Pons (tissue), 1 donor: Measurements from ENCODE around the gene DENND1A.
"Not testable (repeated sequence)": the region's sequence is repeated elsewhere in the genome, so short reads cannot be mapped to it uniquely, and the experiment has no call there.

Source experiments
- DNase-seq: peaks from one replicate; pipeline ENCODE4 v3.0.0-alpha.2; 2016; ENCODE audit warnings: low spot score

The DENND1A gene

DNA sequence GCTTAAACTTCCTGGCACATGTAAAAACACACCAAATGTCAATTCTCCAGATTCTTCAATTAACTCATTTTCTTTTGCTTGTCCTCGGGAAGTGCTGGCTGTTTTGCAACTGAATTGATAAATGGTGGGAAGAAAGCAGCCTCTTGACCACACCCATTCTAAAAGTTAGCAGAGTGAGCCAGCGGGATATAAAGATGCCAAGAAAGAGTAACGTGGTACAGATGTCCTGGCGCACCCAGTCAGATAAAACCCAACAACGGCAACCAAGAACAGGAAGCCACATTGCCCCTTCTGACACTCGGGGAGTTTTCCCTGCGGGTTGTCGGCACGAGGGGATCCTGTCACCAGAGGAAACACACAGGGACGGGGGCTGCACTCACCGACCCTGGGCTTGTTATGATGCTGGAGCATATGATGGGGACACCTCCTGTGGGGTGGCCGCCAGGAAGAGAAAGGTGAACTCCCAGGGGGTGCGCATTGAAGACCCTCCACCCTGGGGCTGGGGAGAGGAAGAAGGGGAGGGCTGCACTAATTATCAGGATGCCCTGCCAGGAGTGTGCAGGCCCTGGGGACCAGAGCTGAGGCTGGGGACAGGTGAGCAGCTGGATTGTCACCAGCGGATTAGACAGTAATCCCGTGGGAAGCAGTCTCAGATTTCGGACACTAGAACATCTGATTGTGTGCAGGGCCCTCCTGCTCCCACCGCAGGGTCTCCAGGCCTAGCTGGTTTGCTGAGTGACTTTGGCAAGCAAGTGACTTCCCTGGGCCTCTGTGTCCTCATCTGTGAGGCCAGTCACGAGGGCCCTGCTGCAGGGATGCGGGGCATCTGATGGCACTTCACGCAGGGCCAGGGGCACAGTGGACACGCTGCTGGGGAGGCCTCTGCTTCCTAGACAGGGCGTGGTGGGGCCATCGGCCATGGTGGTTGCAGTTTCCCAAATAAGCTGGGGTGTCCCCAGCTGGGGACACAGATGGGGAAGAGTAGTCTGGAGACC is 514.7 kb downstream of the DENND1A start:
- no peak for DNase-seq

DNA sequence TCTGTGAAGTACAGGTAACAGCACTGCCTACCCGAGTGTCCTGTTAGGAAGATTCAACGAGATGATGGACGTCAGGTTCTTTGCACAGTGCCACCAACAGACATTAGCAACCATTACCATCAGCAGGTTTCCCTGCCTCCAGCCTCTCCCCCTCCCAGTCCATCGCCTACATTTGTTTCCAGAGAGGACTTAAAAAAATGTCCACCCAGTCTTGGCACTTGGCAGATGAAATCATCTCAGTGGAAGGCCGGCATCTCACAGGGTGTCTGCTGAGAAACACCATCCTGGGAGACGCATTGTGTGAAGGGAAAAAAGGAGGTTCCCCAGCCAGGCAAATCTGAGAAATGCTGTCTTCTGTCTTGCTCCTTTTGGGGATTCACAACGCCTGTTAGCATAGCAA is 515.7 kb downstream of the DENND1A start:
- DNase-seq = no peak

DNA sequence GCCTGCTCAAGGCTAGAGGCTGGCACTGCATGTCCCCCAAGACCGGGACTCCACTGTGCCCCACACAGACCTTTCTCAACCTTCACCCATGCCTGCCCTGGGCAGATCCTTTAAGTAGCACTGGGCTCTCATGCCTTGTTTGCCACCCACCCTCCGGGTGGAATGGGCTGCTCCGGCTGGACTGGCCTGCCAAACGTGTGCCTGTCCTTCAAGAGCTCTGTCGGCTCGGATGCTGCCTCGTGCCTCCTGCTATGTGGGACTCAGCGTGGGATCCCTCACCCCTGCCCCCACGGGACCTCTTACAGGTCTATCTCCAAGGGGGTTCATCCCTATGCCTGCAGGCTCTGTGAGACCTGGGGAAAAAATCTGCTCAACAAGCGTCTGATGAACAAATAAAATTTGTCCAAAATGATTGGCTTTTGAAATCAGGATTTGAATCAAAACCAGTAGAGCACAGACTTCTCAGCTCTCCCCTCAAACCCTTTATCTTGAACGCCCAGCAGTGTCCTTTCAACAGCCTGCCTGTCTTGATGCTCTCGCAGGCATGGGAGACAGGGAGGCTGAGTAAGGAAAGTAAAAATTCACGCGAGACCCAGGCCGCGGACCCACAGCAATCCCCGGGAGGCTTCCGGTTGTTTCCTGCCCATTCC is 517.6 kb downstream of the DENND1A start:
- no peak for DNase-seq

DNA sequence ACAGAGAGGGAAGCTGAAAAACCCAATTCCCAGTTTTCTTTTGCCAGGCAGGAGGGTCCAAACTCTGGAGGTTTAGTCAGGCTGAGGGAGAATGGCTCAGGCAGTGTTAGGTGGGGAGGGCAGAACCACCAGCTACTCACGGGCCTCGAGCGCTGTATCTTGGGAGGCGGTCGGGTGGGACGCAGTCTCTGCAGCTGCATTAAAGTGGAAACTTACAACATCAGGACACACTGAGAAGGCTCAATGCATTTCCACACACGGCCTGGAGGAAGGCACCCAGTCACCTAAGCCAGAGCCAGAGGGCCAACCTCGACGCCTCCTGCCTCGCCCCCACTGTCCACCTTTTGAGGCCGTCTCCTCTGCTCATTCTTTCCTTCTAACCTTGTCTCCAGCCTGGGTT is 518.3 kb downstream of the DENND1A start:
- DNase-seq = no peak

DNA sequence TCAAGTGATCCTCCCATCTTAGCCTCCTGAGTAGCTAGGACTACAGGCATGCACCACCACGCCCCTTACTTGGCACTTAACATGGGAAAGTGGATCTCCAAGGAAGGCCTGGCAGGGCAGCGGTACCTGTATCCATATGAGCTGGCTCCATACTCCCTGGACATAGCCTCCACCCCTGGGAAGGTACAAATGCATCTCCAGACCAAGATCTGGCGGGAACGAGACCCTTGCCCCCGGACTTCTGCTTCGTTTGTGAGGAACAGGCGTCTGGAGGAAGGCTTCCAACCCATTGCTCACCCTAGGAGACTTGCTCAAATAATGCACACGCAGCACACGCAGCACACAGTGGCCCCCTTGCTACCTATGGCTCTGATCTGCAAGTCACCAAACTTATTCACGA is 518.7 kb downstream of the DENND1A start:
- no peak for DNase-seq

DNA sequence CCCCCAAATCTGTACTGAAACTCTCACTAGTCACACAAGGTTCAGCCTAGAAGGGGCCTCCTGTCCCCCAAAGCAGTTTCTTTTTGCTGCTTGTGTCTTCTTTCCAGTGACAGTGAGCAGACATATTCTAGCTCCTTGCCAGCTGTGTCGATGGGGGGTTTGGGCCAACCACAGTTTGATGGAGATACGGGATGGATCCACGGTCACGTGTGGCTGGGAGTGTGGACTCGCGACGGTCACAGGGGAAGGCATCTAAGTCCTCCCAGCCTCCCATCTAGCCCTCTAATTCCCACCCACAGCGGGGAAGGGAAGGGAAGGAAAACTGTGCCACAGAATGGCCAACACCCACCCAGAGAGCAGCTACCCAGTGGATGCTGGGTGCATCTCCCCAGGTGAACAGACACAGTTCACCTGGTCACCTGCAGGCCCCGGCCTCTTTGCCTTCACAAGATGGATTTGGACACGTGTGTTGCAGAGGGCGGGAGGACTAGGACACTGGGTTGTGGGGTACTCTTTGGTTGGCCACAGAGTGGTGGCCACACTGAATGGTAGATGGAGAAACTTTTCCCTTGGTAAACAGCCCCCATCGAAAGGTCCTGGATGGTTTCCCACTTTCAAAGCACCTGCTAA is 519.5 kb downstream of the DENND1A start:
- no peak for DNase-seq

DNA sequence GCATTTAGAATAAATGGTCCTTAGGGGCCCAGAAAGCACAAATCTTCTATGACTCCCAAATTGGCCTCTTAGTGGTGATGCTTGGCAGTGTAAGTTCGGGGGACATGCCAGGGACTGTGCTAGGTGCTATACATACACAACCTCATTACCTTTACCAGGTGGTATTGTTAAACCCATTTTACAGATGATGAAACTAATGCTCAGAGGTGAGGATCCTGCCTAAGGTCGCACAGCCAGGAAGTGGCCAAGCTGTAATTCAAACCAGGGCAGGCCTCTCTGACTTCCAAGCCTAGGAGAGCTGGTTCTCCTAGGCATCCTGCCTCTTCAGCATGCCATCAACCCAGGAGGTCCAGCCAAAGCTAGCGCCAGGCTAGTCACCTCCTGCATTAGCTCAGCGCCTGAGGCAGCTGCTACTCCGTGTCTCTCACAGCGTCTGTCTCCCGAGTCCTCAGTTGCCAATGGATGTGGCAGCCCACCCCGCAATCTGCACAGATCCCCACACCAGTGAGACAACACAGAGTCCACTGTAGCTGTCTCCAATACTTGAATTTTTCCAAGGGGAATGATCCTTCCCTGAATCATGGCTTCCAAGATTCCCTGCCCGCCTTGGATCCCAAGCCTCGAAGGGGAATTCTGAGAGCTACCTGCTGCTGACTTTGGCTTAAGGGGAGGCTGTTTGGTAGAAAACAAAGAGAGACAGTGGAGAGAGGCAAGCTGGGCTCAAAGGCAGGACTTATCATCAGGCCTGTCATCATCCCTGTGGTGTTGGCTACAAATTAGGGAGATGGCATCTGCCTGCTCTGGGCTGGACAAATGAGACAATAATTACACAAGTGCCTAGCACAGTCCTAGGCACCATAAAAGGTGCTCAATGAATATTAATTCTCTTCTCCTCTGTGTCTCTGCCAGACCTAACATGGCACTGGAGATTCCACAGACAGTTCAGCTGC is 521.3 kb downstream of the DENND1A start:
- DNase-seq = no peak

DNA sequence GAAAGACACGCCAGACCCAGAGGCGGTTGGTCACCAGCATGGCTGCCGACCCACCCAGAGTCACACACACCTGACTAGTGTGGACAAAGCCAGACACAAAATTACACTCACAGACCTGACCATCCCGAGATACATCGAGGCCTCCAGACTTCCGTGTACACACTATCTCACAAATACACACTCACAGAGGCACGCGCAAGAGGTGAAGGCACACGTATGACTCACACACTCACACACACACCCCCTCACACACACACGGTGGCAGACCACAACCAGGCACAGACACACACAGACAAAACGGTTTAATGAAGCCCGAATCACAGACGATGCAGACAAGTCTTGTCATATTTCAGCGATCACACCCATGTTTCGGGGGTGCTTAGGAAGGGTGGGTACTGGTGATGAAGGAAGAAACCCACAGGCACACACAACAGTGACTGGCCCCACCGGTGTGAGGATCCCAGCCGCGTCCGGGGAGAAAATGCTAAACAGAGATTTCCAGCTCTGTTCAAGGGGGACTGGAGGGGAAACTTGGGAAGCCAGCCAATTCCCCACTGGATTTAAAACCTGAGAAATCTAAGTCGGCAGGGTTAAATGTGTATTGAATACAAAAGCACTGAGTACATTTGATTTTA is 522.6 kb downstream of the DENND1A start:
- no peak for DNase-seq

DNA sequence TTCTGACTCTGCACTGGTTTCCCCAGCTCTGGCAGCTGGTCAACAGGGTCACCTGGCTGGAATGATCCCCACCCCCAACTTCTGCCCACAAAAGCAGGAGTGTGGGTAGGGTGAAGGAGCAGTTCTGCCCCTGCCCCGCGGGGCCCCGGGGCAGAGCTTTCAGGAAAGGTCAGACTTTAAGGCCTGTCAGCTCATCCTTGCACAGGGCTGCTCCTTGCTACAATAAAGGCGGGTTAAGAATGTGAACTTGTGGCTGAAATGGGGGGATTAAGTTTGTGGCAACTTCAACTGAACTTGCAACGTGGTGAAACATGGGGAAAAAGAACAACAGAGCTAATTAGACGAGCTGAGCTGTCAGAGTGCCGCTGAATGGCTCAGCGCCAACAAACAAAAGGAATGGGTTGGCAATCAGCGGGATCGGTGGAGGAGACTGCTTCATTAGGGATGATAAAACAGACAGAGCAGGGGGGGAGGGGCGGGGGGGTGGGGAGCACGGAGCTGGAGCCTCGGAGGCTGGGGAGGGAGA is 523.2 kb downstream of the DENND1A start:
- DNase-seq = no peak

DNA sequence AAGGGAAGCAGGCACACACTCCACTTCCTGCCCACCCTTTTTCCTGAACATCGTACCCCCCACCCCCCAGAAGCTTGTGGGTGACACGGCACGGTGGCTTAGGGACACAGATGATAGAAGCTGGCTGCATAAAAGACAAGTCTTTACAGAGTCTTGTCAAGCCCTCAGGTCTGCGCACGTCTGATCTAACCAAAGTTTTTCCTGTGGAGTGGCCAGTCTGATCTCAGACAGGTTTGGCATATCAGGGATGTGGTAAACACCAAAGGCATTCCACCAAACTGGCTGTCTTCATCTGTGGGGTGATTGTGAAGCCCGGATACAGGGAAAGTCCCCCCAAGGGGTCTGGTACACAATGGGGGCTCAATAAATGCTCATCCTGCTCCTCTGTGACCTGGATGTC is 523.9 kb downstream of the DENND1A start:
- DNase-seq = no peak

DNA sequence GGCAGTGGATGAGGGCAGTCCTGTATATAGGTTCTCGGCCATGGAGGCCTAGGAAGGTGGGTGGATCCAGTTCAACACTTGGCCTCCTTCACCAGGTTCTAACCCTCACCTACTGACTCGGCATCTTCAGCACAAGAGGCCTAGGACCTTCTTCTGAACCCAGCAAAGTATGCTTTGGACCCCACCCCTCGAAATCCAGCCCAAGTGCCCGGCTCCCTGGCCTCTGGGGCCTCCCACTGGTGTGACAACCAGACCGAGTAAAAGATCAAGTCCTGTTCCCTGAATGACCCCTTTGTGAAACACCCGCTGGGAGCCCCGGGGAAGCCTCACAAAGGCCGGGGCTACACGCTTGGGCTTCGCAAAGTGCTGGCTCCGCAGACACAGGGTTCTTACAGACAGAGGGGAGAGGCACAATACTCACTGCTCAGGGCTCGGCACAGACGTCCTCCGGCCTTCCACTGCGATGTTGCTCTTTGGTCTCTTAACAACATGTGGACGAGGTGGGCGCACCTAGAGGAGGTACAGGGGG is 526.9 kb downstream of the DENND1A start:
- peak; percentile 32 for DNase-seq

DNA sequence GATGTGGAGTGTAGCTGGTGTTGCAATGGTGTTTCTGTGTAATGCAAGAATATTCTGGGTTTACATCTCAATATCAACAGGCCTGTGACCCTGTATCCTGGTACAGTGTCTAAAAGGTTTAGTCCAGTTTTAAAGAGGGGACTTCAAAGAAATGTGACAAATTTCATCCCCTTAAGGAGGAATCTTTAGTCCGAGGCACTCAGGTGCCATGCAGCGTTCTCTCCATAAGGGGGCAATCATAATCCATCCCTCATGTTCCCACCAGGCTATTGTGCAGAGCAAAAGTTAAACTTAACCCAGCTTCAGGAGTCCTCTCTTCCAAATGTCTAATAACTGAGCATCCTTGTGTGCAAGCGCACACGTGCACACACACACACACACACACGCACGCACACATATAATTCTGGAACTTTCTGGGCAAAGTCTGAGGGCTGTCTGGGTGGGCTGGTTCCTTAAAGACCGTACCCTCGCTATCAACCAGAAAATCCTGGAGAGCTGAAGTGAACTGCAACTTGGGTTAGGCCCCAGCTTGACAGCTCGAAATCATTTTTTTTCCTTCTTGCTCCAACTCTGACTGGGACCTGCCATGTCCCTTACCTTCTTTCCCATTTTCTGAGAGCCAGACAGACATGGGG is 527.9 kb downstream of the DENND1A start:
- peak; percentile 41 for DNase-seq

DNA sequence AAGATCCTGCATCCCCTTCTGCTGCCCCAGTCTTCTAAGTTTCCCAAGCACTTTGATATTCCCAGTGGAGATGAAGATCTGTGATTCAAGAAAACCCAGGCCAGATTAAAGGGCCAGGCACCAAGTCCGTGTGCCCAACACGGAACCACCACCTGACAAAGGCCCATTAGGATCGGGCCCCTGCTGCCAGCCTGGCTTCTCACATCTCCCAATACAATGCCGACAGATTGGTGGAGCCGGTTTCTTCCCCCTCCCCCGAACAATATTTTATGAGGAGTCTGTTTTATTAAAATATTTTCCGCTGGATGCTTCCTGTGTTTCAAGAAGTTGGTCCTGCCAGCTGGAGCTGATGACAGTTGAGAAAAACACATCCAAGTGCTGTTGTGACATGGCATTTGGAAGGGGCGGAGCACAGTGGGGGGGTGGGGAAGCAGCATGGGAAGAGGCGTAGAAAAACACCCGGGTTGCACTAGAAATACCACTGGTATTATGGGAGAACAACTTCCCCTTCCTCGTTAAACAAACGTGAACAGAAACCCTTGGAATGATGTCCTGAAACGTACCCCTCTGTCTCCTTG is 528.9 kb downstream of the DENND1A start:
- DNase-seq = no peak

DNA sequence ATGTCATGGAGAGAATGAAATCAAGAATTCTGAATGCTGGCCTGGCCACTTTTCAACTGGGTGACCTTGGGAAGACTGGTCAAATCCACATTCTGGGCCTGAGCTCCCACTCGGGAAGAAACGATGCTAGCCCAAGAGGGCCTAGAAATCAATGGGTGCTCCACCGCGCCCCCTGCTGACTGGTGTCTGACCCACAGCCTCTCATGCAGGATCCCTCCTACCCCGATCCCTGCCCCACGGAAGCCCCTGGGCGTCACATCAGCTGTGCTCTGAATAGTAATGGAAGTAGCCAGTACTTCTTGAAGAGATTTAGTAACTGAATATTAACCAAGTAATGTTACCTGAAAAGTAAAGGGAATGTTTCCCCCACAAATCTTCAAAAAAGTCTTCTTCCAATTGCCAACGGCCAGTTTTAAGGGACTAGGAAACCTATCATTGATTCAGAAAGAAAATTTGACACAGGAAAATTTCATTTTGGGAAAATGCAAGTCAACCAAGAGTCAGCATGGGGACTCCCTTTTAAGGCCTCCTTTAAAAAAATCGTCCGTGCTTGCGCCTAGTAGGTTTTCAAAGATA is 530.0 kb downstream of the DENND1A start:
- no peak for DNase-seq

DNA sequence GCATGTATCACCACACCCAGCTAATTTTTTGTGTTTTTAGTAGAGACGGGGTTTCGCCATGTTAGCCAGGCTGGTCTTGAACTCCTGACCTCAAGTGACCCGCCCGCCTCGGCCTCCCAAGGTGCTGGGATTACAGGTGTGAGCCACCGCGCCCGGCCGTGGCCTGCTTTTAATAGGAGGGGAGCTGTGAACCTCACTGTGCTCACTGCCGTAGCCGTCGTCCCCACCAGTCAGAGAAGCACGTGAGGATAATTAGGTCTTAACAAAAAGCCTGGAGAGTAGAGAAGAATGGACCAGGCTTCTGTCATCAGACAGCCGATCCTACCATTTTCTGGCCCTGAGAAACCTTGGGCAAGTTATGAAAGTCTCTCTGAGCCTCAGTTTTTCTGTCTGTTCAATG is 531.0 kb downstream of the DENND1A start:
- DNase-seq = not testable (repeated sequence)

DNA sequence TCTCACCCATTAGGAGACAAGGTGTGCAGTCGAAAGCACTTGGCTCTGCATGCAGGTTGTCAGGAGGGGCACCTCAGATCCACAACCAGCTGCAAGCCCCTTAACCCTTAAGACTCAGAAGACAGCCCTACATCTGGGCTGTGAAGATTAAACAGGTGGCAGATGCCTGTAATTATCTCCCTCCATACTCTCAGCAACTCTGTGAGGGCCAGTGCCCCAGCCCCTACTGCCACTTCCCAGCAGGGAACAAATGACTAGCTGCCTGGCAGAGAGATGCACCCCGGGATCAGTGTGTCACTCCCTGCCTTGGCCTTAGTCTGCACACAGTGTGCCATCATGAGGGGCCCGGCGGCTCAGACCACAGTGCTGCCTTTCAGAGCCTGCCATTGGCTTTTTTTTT is 532.0 kb downstream of the DENND1A start:
- no peak for DNase-seq

DNA sequence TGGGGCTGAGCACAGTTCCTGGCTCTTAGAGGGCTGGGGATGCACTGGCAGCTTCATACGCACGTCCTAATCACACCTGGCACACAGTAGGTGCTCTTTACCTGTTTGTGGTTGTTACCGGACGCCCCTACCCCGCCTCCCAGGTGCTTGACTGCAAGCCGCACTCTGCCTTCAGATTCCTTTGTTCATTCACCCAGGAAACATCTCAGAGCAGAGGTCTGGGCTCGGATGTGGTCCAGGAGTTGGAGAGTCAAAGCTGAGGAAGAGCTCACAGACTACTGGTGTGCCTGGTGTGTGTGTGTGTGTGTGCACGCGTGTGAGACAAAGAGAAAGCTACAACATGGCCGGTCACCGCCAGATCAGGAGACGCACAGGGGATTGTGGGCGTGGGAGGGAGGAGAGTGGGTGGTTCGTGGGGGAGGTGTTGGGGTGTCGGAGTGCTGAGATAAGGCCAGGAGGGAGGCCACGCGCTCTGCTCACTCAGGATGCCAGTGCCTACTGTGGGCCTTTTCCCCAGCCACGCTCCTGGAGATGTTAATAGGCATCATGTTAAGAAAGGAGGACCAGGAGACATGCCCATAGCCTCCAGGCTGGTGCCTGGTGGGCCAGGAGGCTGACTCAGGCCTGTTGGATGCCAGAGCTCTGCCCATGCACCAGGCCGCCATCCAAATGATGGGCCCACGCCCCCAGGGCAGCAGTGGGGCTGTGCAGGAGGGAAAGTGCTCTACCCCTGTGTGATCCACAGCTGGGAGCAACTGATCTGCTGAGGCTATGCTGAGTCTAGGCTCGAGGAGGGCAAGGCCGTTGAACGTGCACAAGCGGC is 534.0 kb downstream of the DENND1A start:
- DNase-seq = no peak

DNA sequence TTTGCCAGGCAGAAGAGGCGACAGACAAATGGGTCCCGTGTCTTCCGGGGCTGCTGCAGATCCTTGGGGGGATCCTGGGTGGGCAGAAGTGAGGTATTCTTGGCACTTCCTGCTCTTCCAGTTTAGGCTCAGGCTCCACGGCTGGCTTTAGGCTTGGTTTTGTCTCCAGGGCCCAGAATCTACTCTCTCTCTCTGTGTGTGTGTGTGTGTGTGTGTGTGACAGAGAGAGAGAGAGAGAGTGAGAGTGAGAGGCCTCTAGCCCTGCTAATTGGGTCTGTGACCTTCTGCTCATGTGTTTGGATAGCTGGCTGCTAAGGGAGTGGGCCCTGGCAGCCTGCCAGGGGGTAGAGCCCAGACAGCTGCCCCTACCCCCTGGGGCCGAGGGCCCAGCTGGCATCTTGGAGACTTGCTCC is 534.6 kb downstream of the DENND1A start:
- DNase-seq = no peak
